Mucosa of stomach (tissue), 1 donor: ENCODE data around the gene ITIH3.

Experiments used
- H3K27me3 ChIP-seq: one replicate; pipeline ENCODE4 v1.7.0; 2013; ENCODE audit warnings: mild to moderate bottlenecking, low read length; ENCODE audit not compliant: control insufficient read depth, insufficient read depth
- H3K36me3 ChIP-seq: one replicate; pipeline ENCODE4 v1.7.0; 2013; ENCODE audit warnings: low read length; ENCODE audit not compliant: control insufficient read depth, insufficient read depth
- H3K4me1 ChIP-seq: one replicate; pipeline ENCODE4 v1.7.0; 2013; ENCODE audit warnings: mild to moderate bottlenecking, low read length; ENCODE audit not compliant: control insufficient read depth, insufficient read depth
- H3K4me3 ChIP-seq: one replicate; pipeline ENCODE4 v1.7.0; 2013; ENCODE audit warnings: low read length
- H3K9ac ChIP-seq: one replicate; pipeline ENCODE4 v1.7.0; 2013; ENCODE audit warnings: mild to moderate bottlenecking, low read length, moderate library complexity
- H3K9me3 ChIP-seq: one replicate; pipeline ENCODE4 v1.7.0; 2013; ENCODE audit warnings: mild to moderate bottlenecking, low read length, moderate library complexity; ENCODE audit not compliant: control insufficient read depth
- donor health status: Pancreatic carcinoma.

ITIH3 gene

DNA sequence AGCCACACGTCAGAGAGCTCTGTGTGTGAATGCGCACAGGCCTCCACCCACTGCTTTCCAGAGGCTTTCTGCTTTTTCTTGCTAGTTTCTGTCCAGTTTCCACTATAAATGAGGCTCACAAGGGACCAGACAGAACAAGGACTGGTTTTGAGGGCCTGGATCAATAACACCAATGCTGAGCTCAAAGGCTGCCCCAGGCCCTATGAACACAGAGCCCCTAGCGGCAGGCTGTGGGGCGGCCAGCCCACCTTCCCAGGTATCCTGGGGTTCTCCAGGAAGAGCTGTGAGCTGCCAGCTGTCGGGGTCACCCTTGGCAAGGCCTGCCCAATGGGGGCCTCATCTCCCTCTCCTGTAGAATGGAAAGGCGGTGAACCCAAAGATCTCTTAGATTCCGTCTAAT lies 2.2 kb upstream of the ITIH3 start:
- H3K36me3 ChIP-seq: no peaks in the 10 kb centered on the region
- H3K9ac ChIP-seq: no peak overlapping the region
- H3K27me3 ChIP-seq: no peaks in the 10 kb centered on the region
- H3K9me3 ChIP-seq: no peaks in the 10 kb centered on the region
- H3K4me3 ChIP-seq: no peak overlapping the region
- no peaks in the 10 kb centered on the region for H3K4me1 ChIP-seq

DNA sequence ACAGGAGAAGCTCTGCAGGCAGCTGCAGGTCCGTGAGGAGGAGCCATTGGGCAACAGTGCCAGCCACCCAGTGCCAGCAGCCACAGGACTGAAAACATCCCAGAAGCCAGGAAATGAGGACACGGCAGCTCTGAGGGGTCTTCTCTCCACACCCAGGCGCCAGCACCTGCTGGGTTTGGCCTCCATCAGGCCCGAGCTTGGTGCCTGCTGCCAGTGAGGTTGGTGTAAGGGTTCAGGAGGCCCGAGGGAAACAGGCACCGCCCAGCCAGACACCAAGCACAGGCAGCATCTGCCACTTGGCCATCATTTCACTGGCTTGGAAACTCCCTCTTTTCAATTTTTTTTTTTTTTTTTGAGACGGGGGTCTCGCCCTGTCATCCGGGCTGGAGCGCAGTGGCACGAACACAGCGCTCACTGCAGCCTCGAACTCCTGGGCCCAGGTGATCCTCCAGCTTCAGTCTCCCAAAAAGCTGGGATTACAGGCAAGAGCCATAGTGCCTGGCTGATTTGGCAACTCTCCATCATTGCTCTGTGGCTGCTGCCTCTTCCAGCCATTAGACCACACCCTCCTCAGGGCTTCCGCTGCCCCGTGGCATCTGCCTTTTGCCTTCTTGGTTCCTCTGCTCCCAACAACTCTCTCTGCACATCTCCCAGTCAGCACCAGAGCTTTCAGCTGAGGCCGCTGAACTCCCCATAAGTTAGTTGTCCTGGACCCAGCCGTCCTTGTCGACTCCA lies 1.5 kb upstream of the ITIH3 start:
- Histone ChIP-seq H3K4me3 (no peak overlapping the region), H3K9me3 (no peaks in the 10 kb centered on the region), H3K4me1 (no peaks in the 10 kb centered on the region), H3K36me3 (no peaks in the 10 kb centered on the region), H3K27me3 (no peaks in the 10 kb centered on the region), H3K9ac (no peak overlapping the region)

DNA sequence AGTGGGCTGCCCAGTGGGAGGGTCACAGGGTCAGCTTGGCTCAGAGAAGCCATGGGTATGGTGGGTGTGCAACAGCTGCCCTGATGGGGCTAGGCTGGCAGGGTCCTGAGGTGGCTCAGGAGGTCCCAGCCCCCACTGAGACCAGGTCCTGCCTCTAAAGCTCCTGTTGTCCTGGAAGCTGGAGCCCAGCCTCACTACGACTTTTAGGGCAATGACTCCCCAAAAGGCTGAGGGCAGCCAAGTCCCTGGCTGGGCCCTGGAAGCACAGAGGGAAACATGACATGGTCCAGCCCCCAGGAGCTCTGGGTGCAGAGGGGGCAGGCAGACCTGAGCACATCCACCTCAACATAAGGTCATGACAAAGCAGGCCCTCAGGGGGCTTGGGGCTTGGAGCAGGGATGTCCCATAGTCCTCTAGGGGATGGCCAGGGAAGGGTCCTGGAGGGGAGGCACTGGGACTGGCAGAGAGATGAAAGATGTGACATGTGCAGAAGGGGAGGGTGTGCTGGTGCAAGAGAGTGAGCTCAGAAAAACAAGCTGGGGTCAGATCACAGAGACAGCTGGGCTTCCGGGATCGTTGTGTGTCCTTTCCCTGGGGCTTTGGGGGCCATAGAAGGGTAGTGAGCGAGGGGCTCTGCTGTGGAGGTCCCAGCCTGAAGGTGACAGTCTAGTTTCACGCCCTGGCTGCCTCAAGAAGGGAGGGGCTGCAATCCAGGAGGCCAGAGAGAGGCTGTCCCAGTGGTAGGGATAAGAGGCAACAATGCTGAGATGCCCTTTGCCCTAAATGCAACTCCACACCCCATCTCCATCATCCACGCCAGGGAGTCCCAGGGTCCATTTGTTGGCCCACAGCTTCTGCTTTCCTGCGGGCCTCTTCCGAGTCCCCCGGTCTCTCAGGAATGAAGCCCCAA lies 639 bp upstream of the ITIH3 start:
- no peak overlapping the region for H3K9ac ChIP-seq

DNA sequence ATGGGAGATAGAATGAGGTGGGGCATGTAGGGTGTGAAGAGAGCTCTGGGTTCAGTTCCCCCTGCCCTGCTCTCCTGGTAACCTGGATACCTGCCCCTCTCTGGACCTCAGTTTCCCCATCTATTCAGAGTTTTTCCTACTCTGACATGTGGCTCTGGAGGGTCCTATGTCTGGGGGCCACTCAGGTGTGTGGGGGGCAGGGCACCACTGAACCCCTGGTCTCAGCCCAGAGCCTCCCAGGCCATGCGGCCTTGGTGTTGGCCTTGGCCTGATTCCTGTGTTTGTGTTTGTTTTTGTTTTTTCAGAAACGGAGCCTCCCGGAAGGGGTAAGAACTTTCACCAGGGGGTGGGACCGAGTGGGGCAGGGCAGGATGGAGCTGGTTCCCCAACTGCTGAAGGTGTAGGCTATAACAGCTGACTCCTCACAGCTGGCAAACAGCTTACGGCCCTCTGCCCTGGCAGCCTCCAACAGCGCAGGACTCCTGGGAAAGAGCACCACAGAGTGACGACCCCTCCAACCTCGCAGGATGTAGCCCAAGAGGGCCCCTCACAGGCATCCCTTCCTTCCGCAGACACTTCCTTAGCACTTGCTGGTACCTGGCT lies 803 bp downstream of the ITIH3 start:
- no peak overlapping the region for H3K9ac ChIP-seq
- H3K4me1 ChIP-seq: no peaks in the 10 kb centered on the region
- H3K4me3 ChIP-seq: no peak overlapping the region
- H3K27me3 ChIP-seq: no peaks in the 10 kb centered on the region
- H3K36me3 ChIP-seq: no peaks in the 10 kb centered on the region
- H3K9me3 ChIP-seq: no peaks in the 10 kb centered on the region

More for the DNA sequence above, 639 bp upstream of the ITIH3 start:
- Histone ChIP-seq H3K4me3 (no peak overlapping the region), H3K36me3 (no peaks in the 10 kb centered on the region), H3K4me1 (no peaks in the 10 kb centered on the region), H3K27me3 (no peaks in the 10 kb centered on the region), H3K9me3 (no peaks in the 10 kb centered on the region)

DNA sequence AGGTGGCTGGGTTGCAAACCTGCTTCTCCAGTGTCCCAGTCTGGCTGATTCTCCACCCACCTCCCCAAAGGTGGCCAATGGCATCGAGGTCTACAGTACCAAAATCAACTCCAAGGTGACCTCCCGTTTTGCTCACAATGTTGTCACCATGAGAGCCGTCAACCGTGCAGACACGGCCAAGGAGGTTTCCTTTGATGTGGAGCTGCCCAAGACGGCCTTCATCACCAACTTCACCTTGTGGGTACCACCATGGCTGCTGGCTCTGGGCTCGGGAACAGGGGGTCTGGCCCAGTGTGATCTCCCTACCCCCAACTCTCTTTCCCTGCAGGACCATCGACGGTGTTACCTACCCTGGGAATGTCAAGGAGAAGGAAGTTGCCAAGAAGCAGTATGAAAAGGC lies 1.8 kb downstream of the ITIH3 start:
- no peaks in the 10 kb centered on the region for H3K4me1 ChIP-seq
- no peaks in the 10 kb centered on the region for H3K36me3 ChIP-seq

DNA sequence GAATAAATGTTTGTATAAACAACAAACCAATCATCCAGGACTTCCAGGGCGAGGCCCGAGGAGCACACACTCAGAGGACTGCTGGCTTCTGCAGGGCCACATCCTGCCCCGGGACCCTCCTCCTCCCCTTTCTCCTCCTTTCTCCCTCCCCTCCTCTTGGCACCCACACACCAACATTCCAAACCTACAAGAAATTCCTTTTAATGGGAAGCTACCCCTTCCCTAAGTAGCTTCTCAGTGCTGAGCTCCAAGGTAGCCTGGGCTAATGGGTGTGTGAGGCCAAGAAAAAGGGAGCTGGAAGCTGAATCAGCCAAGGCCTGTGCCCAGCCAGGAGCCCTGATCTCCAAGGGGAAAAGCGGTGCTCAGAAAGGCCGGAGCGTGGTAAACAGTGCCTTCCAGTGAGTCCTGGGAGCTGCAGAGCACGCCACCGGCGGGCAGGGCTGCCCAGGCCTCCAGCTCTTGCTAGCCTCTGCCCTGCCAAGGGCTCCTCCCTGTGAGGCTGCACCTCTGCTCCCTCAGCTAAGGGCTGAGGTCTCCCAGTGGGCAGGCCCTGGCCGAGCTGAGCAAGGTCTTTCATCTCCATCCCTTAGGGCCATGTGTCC lies 3.9 kb downstream of the ITIH3 start:
- no peaks in the 10 kb centered on the region for H3K27me3 ChIP-seq
- no peaks in the 10 kb centered on the region for H3K4me1 ChIP-seq
- H3K9ac ChIP-seq: no peak overlapping the region
- H3K36me3 ChIP-seq: no peaks in the 10 kb centered on the region
- no peak overlapping the region for H3K4me3 ChIP-seq
- H3K9me3 ChIP-seq: no peaks in the 10 kb centered on the region

More for the DNA sequence above, 1.8 kb downstream of the ITIH3 start:
- Histone ChIP-seq H3K9ac (no peak overlapping the region), H3K9me3 (no peaks in the 10 kb centered on the region), H3K4me3 (no peak overlapping the region), H3K27me3 (no peaks in the 10 kb centered on the region)

DNA sequence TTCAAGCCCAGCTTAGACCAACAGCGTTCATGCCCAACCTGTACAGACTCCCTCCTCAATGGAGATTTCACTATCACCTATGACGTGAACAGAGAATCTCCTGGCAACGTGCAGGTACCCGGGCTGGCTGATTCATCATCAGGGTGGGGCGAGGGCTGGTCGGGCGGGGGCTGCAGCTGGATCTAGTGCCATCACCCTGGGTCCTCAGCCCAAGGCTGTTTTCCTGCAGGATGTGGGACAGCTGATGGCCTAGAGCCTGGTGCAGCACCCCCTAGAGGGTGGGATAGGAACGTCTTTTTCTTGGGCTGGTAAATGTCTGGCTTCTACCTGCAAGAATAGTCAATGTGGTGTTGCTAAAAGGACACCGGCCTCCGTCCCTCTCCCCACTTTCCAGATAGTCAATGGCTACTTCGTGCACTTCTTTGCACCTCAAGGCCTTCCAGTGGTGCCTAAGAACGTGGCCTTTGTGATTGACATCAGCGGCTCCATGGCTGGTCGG lies 4.4 kb downstream of the ITIH3 start:
- Histone ChIP-seq H3K36me3 (no peaks in the 10 kb centered on the region), H3K9me3 (no peaks in the 10 kb centered on the region), H3K4me1 (no peaks in the 10 kb centered on the region), H3K9ac (no peak overlapping the region), H3K4me3 (no peak overlapping the region), H3K27me3 (no peaks in the 10 kb centered on the region)

DNA sequence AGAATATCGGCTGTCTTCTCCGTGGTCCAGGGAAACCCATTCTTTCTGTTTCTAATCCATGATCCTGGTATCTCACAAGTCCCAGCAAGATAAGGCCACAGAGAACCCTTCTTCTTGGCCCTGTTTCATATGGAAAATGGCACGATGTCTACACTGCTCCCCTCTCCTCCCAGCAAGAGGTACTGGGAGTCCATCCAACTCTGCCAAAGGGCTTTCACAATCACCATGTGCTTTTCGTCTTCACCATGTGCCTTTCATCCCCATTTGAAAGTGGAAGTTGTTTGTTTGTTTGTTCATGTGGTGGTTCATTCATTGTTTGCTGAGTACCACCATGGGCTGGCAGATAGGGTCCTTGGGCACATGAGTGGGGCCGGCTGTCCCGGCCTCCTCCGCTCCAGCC lies 5.5 kb downstream of the ITIH3 start:
- H3K9me3 ChIP-seq: no peaks in the 10 kb centered on the region
- no peak overlapping the region for H3K9ac ChIP-seq
- H3K4me3 ChIP-seq: no peak overlapping the region
- H3K36me3 ChIP-seq: no peaks in the 10 kb centered on the region
- H3K27me3 ChIP-seq: no peaks in the 10 kb centered on the region
- H3K4me1 ChIP-seq: no peaks in the 10 kb centered on the region

DNA sequence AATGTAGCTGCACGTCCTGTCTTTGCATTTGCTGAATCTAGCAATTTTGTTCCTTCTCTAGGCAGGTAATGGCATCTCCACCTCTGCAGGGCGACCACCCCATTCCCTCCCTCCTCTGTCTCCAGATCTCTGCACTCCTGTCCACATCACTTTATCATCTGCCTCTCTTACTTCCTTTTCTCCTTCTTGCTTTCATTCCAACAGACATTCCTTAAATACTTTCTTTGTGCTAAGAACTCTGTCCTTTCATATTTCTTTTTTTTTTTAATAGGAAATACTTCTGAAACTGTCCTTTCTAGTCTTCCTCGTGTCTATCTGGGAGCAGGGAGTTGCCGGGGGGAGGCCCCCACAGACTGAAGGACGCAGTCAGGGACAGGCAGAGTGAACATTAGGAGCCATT lies 7.2 kb downstream of the ITIH3 start:
- no peak overlapping the region for H3K9ac ChIP-seq
- H3K4me1 ChIP-seq: no peaks in the 10 kb centered on the region
- H3K27me3 ChIP-seq: no peaks in the 10 kb centered on the region
- H3K9me3 ChIP-seq: no peaks in the 10 kb centered on the region
- H3K4me3 ChIP-seq: no peak overlapping the region
- H3K36me3 ChIP-seq: no peaks in the 10 kb centered on the region

DNA sequence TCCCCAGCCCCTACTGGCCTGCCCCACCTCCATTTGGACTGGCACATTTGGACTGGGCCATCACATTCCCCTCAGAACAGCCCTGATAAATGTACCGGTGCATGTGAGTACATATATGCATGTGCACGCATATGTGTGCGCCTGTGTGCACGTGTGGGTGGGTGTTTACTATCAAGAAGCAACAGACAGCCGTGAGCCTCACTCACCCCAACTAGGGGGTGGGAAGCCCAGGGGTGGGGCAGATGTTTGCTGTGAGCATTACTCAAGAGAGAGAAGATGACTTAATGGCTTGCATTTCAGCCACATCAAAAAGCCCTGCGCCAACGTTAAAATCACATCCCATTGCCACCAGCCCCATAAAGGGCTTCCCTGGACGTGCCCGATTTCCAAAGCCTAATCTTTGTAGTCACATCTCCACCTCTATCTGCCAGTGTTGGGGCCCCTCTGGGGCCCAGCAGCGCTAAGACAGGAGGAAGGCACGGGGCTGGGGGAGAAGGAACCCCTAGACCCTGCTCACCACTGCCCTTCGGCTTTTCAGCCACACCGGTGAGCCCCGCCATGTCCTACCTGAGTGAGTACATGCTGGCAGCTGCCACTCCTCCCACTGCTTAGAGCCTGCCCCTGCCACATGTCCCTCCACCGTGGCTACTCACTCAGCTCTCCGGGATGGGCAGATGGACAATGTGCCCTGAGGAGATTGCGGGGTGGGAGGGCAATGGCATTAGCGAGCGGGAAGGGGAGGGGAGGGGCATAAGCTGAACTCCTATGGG lies 10.9 kb downstream of the ITIH3 start:
- H3K36me3 ChIP-seq: no peaks in the 10 kb centered on the region
- H3K9ac ChIP-seq: no peak overlapping the region
- no peaks in the 10 kb centered on the region for H3K27me3 ChIP-seq
- H3K4me3 ChIP-seq: no peak overlapping the region
- H3K4me1 ChIP-seq: no peaks in the 10 kb centered on the region
- H3K9me3 ChIP-seq: no peaks in the 10 kb centered on the region

DNA sequence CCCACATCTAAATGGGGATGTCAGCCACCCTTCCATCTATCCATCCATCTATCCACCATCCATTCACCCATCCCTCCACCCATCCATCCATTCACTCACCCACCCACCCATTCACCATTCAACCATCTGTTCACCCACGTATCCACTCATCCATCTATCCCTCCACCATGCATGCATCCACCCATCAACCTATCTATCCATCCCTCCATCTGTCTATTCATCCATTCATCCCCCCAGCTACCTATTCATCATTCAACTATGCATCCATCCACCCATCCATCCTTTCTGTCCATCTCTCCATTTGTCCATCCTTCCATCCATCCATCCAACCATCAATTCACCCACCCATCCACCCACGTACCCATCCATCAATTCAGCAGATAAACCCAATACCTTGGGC lies 14.6 kb downstream of the ITIH3 start:
- Histone ChIP-seq H3K27me3 (no peaks in the 10 kb centered on the region), H3K9ac (no peak overlapping the region), H3K36me3 (no peaks in the 10 kb centered on the region), H3K4me3 (no peak overlapping the region), H3K9me3 (no peaks in the 10 kb centered on the region), H3K4me1 (no peaks in the 10 kb centered on the region)
